Femur (tissue), 1 donor: ENCODE results near the gene SLC22A17.
"Not testable (repeated sequence)": the region's sequence is repeated elsewhere in the genome, so short reads cannot be mapped to it uniquely, and the experiment has no call there.

Experiments
- DNase-seq: peaks from one replicate; pipeline ENCODE4 v3.0.0-alpha.2; 2017

SLC22A17 gene

GRCh38 chr14:23327947-23328744 is 24.5 kb downstream of the SLC22A17 start:
- DNase-seq = peak; percentile 81

GRCh38 chr14:23326491-23327332 is 26.0 kb downstream of the SLC22A17 start:
- DNase-seq = no peak

- not testable (repeated sequence) for DNase-seq
Observed at GRCh38 chr14:23325746-23326145, 26.9 kb downstream of the SLC22A17 start.

- no peak for DNase-seq
Observed at GRCh38 chr14:23324993-23325392, 27.7 kb downstream of the SLC22A17 start.

GRCh38 chr14:23324455-23324846 is 28.2 kb downstream of the SLC22A17 start:
- DNase-seq = no peak

GRCh38 chr14:23323838-23324454 is 28.7 kb downstream of the SLC22A17 start:
- DNase-seq = no peak

GRCh38 chr14:23322568-23323517 is 29.8 kb downstream of the SLC22A17 start:
- no peak for DNase-seq

GRCh38 chr14:23321572-23322547 is 30.8 kb downstream of the SLC22A17 start:
- peak; percentile 51 for DNase-seq

- DNase-seq = peak; percentile 99
Observed at GRCh38 chr14:23320584-23321571, 31.8 kb downstream of the SLC22A17 start, which contains the start of gene PABPN1. Gene PABPN1 (plus strand): TSS chr14:23321457. CDS start chr14:23321470, 13 bp downstream.

GRCh38 chr14:23319746-23320583 is 32.7 kb downstream of the SLC22A17 start:
- peak; percentile 38 for DNase-seq

GRCh38 chr14:23316300-23316699 is 36.4 kb downstream of the SLC22A17 start:
- no peak for DNase-seq

GRCh38 chr14:23310546-23310945 is 42.1 kb downstream of the SLC22A17 start:
- DNase-seq = no peak

GRCh38 chr14:23308721-23309445 is 43.8 kb downstream of the SLC22A17 start:
- no peak for DNase-seq

- DNase-seq = no peak
Observed at GRCh38 chr14:23307687-23308644, 44.7 kb downstream of the SLC22A17 start.

- no peak for DNase-seq
Observed at GRCh38 chr14:23307146-23307530, 45.5 kb downstream of the SLC22A17 start.

- peak; percentile 95 for DNase-seq
Observed at GRCh38 chr14:23306412-23307145, 46.1 kb downstream of the SLC22A17 start, which contains the start of gene BCL2L2. Gene BCL2L2 (plus strand): TSS chr14:23306833. CDS start chr14:23307768, 935 bp downstream.
